Activated CD8-positive, alpha-beta T cell treated with anti-CD3 and anti-CD28 coated beads, Interleukin-2, amount 10 ng/mL, durations not matched to agents 7 days and 5 days (primary cell): Measurements from ENCODE around the gene PIM3. TPM values are rescaled to one million over a fixed set of nuclear protein-coding genes. Genes with fewer than 3 reads are reported as not detected.
A peak's percentile ranks its signal among the peaks of the same experiment; 100 is the strongest.
"Not testable (repeated sequence)": the region's sequence is repeated elsewhere in the genome, so short reads cannot be mapped to it uniquely, and the experiment has no call there.

Experiments used
- ATAC-seq: fragments of 150-1000 bp; cut with Tn5 transposase; one replicate; pipeline ENCODE4 v1.10.0; 2021; ENCODE audit warnings: moderate library complexity
- CTCF ChIA-PET: fragments of 350-600 bp; sonication (Branson Sonifier 250); formaldehyde crosslinking; loops from one replicate; lab custom pipeline; 2021; ENCODE audit warnings: antibody characterized with exemption; lab: Charles Lee
- POLR2A ChIA-PET: fragments of 350-600 bp; sonication (Branson Sonifier 250); formaldehyde crosslinking; loops from one replicate; lab custom pipeline; 2021; ENCODE audit warnings: antibody characterized with exemption; lab: Charles Lee
- DNase-seq: peaks from one replicate; pipeline ENCODE4 v3.0.0-alpha.2; 2020
- H3K27ac Mint-ChIP-seq: one replicate; pipeline ENCODE4 v1.8.0; 2021; ENCODE audit warnings: mild to moderate bottlenecking, mixed read lengths
- H3K27me3 Mint-ChIP-seq: one replicate; pipeline ENCODE4 v1.8.0; 2021; ENCODE audit warnings: low read depth, mixed read lengths
- H3K36me3 Mint-ChIP-seq: one replicate; pipeline ENCODE4 v1.8.0; 2021; ENCODE audit warnings: low read depth, mixed read lengths
- H3K4me1 Mint-ChIP-seq: one replicate; pipeline ENCODE4 v1.8.0; 2021; ENCODE audit warnings: low read depth, mixed read lengths
- H3K4me3 Mint-ChIP-seq: one replicate; pipeline ENCODE4 v1.8.0; 2021; ENCODE audit warnings: mild to moderate bottlenecking, mixed read lengths
- H3K9me3 Mint-ChIP-seq: one replicate; pipeline ENCODE4 v1.8.0; 2022; ENCODE audit warnings: mixed read lengths; ENCODE audit not compliant: insufficient read depth
- total RNA-seq, 2 experiments: library from RNA; stranded (reverse); gene quantifications; one replicate each; pipeline ENCODE4 v1.2.3, GENCODE V29; 2021

Gene PIM3
- total RNA-seq, 2 experiments from 2014 or later: 45.1 to 45.7 TPM

DNA sequence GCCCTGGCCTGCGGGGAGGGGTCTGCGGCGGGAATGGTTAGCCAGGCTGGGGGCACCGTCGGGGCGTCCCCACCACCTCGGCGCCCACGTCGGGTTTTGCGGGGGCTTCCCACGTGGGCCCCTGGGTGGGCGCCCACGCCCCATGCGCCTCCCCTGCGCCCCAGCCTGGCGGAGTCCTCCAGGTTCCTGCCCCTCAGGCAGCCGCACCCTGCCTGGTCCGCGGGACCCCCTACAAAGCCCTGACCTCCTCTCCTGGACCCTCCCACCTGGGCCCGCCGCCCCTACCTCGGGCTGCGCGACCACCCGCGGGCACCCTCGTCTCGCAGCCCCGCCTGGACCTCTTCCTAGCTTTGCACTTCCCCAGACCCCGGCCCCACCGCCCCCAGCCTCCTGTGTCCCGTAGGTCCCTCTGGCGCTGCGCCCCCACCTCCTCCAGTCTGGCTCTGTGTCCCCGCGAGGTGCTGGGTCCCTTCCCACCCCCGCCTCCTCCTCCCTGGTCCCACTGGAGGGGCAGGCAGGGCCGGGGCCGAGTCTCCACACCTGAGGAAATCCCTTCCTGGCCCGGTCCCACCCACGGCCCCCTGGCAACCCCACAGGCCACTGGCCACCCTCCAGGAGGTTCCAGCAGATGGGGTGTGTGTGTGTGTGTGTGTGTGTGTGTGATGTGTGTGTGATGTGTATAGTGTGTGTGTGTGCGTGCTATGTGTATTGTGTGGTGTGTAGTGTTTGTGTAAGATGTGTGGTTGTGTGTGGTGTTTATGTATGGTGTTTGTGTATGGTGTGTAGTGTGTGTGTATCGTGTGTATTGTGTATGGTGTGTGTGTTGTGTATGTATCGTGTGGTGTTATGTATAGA is 11.8 kb downstream of the PIM3 start:
- H3K27ac Mint-ChIP-seq: no peak overlapping the region
- ATAC-seq: no peak
- H3K4me3 Mint-ChIP-seq: no peak overlapping the region
- peaks cover 27% of the 10 kb centered on the region for H3K4me1 Mint-ChIP-seq
- ChIA-PET CTCF (no interaction called here), POLR2A (interaction anchor here (0.6 to 1.4 kb wide), 2 partner anchors 36 to 116 kb away, joined by 3 to 4 read pairs; no protein-coding TSS in a partner anchor)
- peak; percentile 24 for DNase-seq
- no peaks in the 10 kb centered on the region for H3K27me3 Mint-ChIP-seq
- H3K9me3 Mint-ChIP-seq: no peaks in the 10 kb centered on the region
- H3K36me3 Mint-ChIP-seq: no peaks in the 10 kb centered on the region

DNA sequence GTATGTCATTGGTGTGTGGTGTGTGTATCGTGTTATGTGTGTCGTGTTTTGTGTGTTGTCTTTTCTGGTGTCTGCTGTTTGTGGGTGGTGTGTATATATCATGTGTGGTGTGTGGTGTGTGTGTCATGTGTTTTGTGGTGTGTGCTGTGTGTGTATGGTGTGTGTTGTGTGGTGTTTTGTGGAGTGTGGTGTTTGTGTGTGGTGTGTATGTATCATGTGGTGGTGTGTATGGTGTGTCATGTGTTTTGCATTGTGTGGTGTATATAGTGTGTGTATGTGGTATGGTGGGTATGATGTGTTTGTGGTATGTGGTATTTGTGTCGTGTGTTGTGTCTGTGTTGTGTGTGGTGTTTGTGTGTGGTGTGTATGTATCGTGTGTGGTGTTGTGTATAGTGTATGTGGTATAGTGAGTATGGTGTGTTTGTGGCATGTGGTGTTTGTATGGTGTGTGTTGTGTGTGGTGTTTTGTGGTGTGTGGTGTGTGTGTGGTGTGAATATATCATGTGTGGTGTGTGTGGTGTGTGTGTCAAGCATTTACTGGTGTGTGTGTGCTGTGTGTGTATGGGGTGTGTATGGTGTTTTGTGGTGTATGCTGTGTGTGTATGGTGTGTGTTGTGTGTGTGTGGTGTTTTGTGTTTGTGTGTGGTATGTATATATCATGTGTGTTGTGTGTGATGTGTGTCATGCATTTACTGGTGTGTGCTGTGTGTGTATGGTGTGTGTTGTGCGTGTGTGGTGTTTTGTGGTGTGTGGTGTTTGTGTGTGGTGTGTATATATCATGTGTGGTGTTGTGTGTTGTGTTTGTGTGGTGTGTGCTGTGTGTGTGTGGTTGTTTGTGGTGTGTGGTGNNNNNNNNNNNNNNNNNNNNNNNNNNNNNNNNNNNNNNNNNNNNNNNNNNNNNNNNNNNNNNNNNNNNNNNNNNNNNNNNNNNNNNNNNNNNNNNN is 12.7 kb downstream of the PIM3 start:
- Mint-ChIP-seq H3K27me3 (no peaks in the 10 kb centered on the region), H3K27ac (no peak overlapping the region), H3K4me3 (no peak overlapping the region), H3K9me3 (no peaks in the 10 kb centered on the region), H3K36me3 (no peaks in the 10 kb centered on the region), H3K4me1 (peaks cover 23% of the 10 kb centered on the region)
- DNase-seq (no peak), ATAC-seq (no peak)
- ChIA-PET POLR2A (no interaction called here), CTCF (no interaction called here)

DNA sequence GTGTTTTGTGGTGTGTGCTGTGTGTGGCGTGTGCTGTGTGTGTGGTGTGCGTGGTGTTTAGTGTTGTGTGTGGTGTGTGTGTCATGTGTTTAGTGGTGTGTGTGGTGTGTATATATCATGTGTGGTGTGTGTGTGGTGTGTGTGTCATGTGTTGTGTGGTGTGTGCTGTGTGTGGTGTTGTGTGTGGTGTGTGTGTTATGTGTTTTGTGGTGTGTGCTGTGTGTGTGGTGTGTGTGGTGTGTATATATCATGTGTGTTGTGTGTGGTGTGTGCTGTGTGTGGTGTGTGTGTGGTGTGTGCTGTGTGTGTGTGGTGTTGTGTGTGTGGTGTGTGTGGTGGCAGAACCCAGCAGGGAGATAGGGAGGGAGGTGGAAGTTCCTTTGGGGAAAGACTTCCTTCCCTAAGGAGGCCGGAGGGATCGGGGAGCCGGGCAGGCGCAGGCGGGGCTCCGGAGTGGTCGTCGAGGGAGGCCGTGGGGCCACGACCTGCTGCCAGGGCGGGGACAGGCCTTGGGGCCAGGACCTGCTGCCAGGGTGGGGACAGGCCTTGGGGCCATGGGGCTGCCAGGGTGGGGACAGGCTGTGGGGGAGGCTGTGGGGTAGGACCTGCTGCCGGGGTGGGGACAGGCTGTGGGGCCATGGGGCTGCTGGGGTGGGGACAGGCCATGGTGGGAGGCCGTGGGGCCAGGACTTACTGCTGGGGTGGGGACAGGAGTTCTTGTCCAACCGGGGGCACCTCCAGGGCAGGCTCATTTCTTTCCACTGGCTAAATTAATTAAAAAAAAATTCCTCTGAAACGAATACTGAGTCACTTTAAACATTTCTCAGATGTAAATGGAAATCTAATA is 15.2 kb downstream of the PIM3 start:
- ChIA-PET CTCF (interaction anchor here (1.1 kb wide), 1 partner anchor 18 kb away, joined by 3 read pairs; no protein-coding TSS in a partner anchor), POLR2A (interaction anchor here (1.8 kb wide), 1 partner anchor 14 kb away, joined by 4 read pairs; no protein-coding TSS in a partner anchor)
- Mint-ChIP-seq H3K27me3 (no peaks in the 10 kb centered on the region), H3K36me3 (peaks cover 2% of the 10 kb centered on the region), H3K4me1 (peaks cover 17% of the 10 kb centered on the region), H3K4me3 (no peak overlapping the region), H3K27ac (peak overlapping the region; percentile 59), H3K9me3 (peaks cover 9% of the 10 kb centered on the region)
- ATAC-seq (peak; percentile 45), DNase-seq (peak; percentile 39)

DNA sequence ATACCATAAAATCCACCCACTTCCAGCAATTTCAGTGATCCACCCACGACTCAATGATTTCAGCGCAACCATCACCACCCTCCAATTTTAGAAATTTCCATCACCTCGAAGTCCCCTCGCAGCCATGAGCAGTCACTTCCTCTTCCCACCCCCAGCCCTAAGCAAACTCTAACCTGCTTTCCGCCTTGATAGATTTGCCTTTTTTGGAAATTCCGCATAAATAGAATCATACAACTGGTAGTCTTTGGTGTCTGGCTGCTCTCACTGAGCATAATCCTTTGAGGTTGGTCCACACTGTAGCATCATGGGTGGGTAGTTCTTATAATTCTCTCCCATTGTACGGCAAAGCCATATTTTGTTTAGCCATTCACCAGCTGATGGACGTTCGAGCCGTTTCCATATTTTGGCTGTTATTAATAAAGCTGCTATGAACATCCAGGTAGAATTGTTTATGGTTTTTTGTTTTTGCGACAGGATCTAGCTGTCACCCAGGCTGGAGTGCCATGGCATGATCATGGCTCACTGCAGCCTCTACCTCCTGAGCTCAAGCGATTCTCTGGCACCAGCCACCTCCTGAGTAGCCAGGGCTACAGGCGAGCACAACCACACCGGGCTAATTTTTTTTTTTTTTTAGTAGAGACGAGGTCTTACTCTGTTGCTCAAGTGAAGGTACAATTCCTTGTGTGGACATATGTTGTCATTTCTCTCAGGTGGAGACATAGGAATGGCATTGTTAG is 16.0 kb downstream of the PIM3 start:
- H3K36me3 Mint-ChIP-seq: peaks cover 2% of the 10 kb centered on the region
- no peaks in the 10 kb centered on the region for H3K27me3 Mint-ChIP-seq
- no peak overlapping the region for H3K4me3 Mint-ChIP-seq
- H3K9me3 Mint-ChIP-seq: peaks cover 12% of the 10 kb centered on the region
- DNase-seq: peak; percentile 44
- CTCF ChIA-PET: interaction anchor here (1.1 to 1.2 kb wide), 2 partner anchors 17 to 54 kb away, joined by 3 read pairs; no protein-coding TSS in a partner anchor
- POLR2A ChIA-PET: interaction anchor here (0.6 to 1.8 kb wide), 2 partner anchors 15 to 209 kb away, joined by 3 to 4 read pairs; partner anchors contain the start of gene TRABD
- H3K4me1 Mint-ChIP-seq: peaks cover 14% of the 10 kb centered on the region
- ATAC-seq: peak; percentile 38
- H3K27ac Mint-ChIP-seq: peak overlapping the region; percentile 34

DNA sequence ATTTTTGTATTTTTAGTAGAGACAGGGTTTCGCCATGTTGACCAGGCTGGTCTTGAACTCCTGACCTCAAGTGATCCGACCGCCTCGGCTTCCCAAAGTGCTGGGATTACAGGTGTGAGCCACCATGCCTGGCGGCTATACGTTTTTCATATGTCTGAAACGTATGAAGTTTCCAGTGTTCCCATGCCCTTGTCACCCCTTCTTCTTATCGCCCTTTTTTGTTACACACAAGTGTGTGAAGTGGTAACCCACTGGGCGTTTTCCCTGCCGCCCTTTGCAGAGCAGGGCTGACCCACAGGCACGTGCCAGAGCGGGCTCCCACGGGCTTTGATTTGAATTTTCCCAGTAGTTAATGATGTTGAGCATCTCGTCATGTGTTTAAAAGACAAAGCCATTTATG is 17.0 kb downstream of the PIM3 start:
- ChIA-PET POLR2A (interaction anchor here (1.8 kb wide), 1 partner anchor 16 kb away, joined by 4 read pairs; no protein-coding TSS in a partner anchor), CTCF (interaction anchor here (1.2 to 2.8 kb wide), 2 partner anchors 53 kb away, joined by 3 to 10 read pairs; no protein-coding TSS in a partner anchor)
- no peak overlapping the region for H3K4me3 Mint-ChIP-seq
- peaks cover 2% of the 10 kb centered on the region for H3K27me3 Mint-ChIP-seq
- peaks cover 12% of the 10 kb centered on the region for H3K9me3 Mint-ChIP-seq
- peaks cover 2% of the 10 kb centered on the region for H3K36me3 Mint-ChIP-seq
- DNase-seq: no peak
- no peak overlapping the region for H3K27ac Mint-ChIP-seq
- ATAC-seq: no peak
- H3K4me1 Mint-ChIP-seq: peaks cover 14% of the 10 kb centered on the region

DNA sequence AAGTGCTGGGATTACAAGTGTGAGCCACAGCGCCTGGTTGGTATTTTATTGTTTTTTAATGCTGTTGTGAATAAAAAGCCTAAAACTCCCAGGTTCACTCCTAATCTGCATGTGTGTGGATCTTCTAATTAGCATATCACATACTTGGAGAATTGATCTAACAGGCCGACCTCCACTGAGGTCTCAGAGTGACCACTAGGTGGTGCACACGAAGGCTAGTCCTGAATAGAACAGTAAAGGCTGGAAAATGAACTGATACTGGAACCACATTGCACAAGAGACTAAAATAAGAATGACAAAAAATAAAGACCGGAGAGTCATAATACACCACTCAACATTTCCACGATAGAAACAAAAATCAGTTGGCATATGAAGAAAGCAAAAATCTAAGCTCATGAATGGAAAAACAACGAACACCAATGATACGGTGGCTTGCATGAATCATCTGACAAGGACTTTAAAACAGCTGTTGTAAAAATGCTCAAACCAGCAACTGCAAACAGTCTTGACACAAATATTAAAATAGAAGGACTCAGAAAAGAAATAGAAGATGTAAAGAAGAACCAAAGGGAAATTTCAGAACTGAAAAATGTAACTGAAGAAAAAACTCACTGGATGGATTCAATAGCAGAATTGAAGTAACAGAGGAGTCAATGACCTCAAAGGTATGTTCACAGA is 19.2 kb downstream of the PIM3 start:
- Mint-ChIP-seq H3K27me3 (peaks cover 9% of the 10 kb centered on the region), H3K36me3 (peaks cover 4% of the 10 kb centered on the region), H3K4me1 (peaks cover 14% of the 10 kb centered on the region), H3K9me3 (peaks cover 12% of the 10 kb centered on the region), H3K27ac (no peak overlapping the region), H3K4me3 (no peak overlapping the region)
- DNase-seq (peak; percentile 46), ATAC-seq (no peak)
- POLR2A ChIA-PET: no interaction called here
- CTCF ChIA-PET: interaction anchor here (0.7 to 2.8 kb wide), 5 partner anchors 13 to 212 kb away, joined by 3 to 10 read pairs (median 4); no protein-coding TSS in a partner anchor

DNA sequence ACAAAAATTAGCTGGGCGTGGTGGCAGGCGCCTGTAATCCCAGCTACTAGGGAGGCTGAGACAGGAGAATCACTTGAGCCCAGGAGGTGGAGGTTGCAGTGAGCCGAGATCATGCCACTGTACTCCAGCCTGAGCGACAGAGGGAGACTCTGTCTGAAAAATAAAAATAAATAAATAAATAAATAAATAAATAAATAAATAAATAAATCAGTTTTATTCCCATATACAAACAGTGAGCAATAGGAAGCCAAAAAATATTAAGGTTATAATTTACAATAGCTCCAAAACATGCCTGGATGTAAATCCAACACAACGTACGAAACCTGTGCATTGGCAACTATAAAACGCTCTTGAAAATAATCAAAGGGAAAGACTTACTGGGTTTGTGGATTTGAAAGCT is 21.2 kb downstream of the PIM3 start:
- CTCF ChIA-PET: interaction anchor here (0.8 kb wide), 1 partner anchor 49 kb away, joined by 5 read pairs; no protein-coding TSS in a partner anchor
- H3K9me3 Mint-ChIP-seq: peaks cover 25% of the 10 kb centered on the region
- POLR2A ChIA-PET, H3K4me3 Mint-ChIP-seq, H3K27ac Mint-ChIP-seq, DNase-seq, H3K4me1 Mint-ChIP-seq, ATAC-seq: not testable (repeated sequence)
- H3K36me3 Mint-ChIP-seq: peaks cover 13% of the 10 kb centered on the region
- peaks cover 30% of the 10 kb centered on the region for H3K27me3 Mint-ChIP-seq

DNA sequence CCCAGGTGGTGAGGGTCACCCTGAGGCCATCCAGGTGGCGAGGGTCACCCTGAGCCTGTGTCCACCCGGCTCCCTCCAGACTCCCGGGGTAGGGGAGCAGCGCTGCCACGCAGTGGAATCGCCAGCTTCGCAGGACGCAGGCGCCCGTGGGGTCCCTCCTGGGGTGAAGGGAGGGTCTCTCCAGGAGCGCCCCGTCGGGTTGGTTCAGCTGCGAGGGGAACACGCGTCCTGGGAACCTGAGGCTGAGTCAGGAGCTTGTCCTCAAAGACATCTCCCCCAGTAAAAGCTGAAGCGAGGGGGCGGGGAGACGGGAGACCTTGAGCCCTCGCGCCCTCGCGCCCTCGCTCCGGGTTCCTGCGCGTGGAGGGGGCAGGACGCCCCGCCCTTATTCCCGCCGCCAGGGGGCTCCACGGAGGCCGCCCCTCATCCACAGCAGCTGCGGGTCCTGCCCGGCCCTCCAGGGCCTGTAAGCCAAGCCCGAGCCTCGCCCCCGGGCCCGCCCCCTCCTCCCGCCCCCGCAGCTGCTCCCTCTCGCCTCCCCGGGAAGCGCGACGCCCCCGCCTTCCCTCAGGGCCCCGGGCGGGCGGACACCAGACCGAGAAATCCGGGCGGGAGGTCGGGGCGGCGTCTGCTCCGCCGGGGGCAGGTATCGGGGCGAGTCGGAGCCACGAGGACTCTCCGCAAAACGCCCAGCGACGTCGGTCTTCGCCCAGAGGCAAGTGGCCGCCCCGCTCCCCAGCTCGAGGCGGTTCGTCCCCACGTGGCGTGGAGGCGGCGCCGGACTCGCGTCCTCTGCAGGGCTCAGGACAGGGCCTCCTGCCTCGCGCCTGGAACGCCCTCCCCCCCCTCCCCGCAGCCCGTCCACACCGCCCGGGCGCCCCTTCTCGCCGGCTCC is 22.8 kb downstream of the PIM3 start:
- POLR2A ChIA-PET: no interaction called here
- no peak overlapping the region for H3K4me3 Mint-ChIP-seq
- H3K4me1 Mint-ChIP-seq: no peaks in the 10 kb centered on the region
- H3K36me3 Mint-ChIP-seq: peaks cover 13% of the 10 kb centered on the region
- H3K27me3 Mint-ChIP-seq: peaks cover 30% of the 10 kb centered on the region
- H3K27ac Mint-ChIP-seq: no peak overlapping the region
- CTCF ChIA-PET: interaction anchor here (1.2 to 2.2 kb wide), 3 partner anchors 9 to 47 kb away, joined by 3 to 7 read pairs (median 4); no protein-coding TSS in a partner anchor
- no peak for DNase-seq
- H3K9me3 Mint-ChIP-seq: peaks cover 27% of the 10 kb centered on the region
- no peak for ATAC-seq

DNA sequence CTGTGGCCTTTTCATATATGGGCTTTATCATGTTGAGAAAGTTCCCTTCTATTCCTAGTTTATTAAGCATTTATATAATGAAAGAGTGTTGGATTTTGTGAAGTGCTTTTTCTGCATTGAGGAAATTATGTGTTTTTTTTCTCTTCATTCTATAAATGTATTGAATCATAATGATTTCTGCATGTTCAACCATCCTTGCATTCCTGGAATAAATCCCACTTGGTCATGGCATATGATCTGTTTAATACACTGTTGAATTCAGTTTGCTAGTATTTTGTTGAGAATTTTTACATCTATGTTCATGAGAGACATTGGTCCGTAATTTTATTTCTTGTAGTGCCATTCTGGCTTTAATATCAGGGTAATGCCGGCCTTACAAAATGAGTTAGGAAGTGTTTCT is 25.8 kb downstream of the PIM3 start:
- DNase-seq (no peak), ATAC-seq (no peak)
- ChIA-PET POLR2A (no interaction called here), CTCF (no interaction called here)
- H3K27me3 Mint-ChIP-seq: peaks cover 33% of the 10 kb centered on the region
- peaks cover 19% of the 10 kb centered on the region for H3K9me3 Mint-ChIP-seq
- no peak overlapping the region for H3K27ac Mint-ChIP-seq
- H3K36me3 Mint-ChIP-seq: peaks cover 11% of the 10 kb centered on the region
- no peak overlapping the region for H3K4me3 Mint-ChIP-seq
- H3K4me1 Mint-ChIP-seq: no peaks in the 10 kb centered on the region
